Spleen (tissue), 7 donors: Measurements from ENCODE around the gene EXOC4.

Source experiments
- POLR2A ChIP-seq, 3 donors: fragments of 450-650 bp; IDR thresholded peaks; one replicate each; pipeline ENCODE4 v1.5.1; 2017; ENCODE audit warnings: antibody characterized with exemption in 3 of 3, mild to moderate bottlenecking in 1 of 3
- POLR2AphosphoS5 ChIP-seq, 3 donors: sonication (generic); formaldehyde crosslinking; IDR thresholded peaks; one replicate each; pipeline ENCODE4 v1.5.1; 2017; ENCODE audit warnings: antibody characterized with exemption in 3 of 3
- TF ChIP-seq, protein P1 (sequence below), 11 experiments: fragments of 200-600 bp in 7 of 11; fragments of 450-650 bp in 4 of 11; sonication (generic) in 4 of 11; IDR thresholded peaks in 8 of 11; conservative IDR thresholded peaks in 3 of 11; 1 replicate in 7 of 11; 2 replicates in 4 of 11; pipeline versions ENCODE4 v1.4.0 to v1.8.0; 2016 to 2021; ENCODE audit warnings: antibody characterized with exemption in 11 of 11, inconsistent platforms in 4 of 11, mild to moderate bottlenecking in 1 of 11
- donor health status: DM: no; HTN: no; CAD: no; lungs with moderate emphysema.
- donor health status: DM: no; HTN: no; CAD: no.
- donor health status: DM: no; HTN: no; CAD: no.

DNA sequence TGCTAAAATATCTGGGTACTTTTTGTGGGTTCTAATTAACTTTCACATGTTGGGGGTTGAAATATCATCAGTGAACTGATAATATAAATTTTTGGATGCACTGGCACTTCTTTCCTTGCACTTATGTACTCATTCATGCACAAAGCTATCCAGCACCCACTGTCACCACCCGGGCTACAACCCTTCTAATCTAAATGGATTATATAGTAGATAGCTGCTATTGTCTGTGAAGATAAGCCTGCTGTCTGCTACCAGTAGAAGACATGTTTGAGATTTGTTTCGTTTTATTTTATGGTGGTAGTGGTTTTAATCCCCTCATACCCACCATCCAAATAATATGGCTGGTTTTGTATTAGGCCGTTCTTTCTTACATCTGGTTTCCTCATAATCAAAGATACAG lies 520.7 kb downstream of the EXOC4 start:
- TF ChIP-seq POLR2A (IDR thresholded peaks at IDR 0.05): no peak
- TF ChIP-seq, protein P1, sequence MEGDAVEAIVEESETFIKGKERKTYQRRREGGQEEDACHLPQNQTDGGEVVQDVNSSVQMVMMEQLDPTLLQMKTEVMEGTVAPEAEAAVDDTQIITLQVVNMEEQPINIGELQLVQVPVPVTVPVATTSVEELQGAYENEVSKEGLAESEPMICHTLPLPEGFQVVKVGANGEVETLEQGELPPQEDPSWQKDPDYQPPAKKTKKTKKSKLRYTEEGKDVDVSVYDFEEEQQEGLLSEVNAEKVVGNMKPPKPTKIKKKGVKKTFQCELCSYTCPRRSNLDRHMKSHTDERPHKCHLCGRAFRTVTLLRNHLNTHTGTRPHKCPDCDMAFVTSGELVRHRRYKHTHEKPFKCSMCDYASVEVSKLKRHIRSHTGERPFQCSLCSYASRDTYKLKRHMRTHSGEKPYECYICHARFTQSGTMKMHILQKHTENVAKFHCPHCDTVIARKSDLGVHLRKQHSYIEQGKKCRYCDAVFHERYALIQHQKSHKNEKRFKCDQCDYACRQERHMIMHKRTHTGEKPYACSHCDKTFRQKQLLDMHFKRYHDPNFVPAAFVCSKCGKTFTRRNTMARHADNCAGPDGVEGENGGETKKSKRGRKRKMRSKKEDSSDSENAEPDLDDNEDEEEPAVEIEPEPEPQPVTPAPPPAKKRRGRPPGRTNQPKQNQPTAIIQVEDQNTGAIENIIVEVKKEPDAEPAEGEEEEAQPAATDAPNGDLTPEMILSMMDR (IDR thresholded peaks at IDR 0.05 in 8 of 11, conservative IDR thresholded peaks at IDR 0.05 in 3 of 11): no peak
- TF ChIP-seq POLR2AphosphoS5 (IDR thresholded peaks at IDR 0.05): no peak
